ENCODE results near the gene RFX3.

GRCh38 chr9:3337515-3338225, 188.1 kb downstream of the RFX3 start:
- TF ChIP-seq CTCF (IDR thresholded peaks at IDR 0.05; ENCODE audit: borderline replicate concordance, extremely low read depth, low read length, poor library complexity, severe bottlenecking), result no peak
- TF ChIP-seq EZH2 (IDR thresholded peaks at IDR 0.05; ENCODE audit: borderline replicate concordance, low read depth, low read length, severe bottlenecking), result no peak
